ENCODE measurements around the gene CHPF.
A peak's percentile ranks its signal among the peaks of the same experiment; 100 is the strongest.

The CHPF gene

GRCh38 chr2:219567131-219567530 is 23.5 kb upstream of the CHPF start:
- DNase-seq (ENCODE audit: low read depth) = no peak

GRCh38 chr2:219566640-219567039 is 23.0 kb upstream of the CHPF start:
- DNase-seq (ENCODE audit: low read depth) = no peak

- no peak for DNase-seq (ENCODE audit: low read depth)
These were observed 21.8 kb upstream of the CHPF start for GRCh38 chr2:219565130-219566080.

GRCh38 chr2:219563271-219563928 is 19.8 kb upstream of the CHPF start:
- no peak for DNase-seq (ENCODE audit: low read depth)

- DNase-seq (ENCODE audit: low read depth) = no peak
These were observed 18.7 kb upstream of the CHPF start for GRCh38 chr2:219562049-219563020.

GRCh38 chr2:219561179-219562048 is 17.8 kb upstream of the CHPF start:
- DNase-seq (ENCODE audit: low read depth) = no peak

GRCh38 chr2:219560893-219561178 is 17.2 kb upstream of the CHPF start:
- DNase-seq (ENCODE audit: low read depth) = no peak

GRCh38 chr2:219560037-219560892 is 16.7 kb upstream of the CHPF start:
- no peak for DNase-seq (ENCODE audit: low read depth)

- no peak for DNase-seq (ENCODE audit: low read depth)
These were observed 15.7 kb upstream of the CHPF start for GRCh38 chr2:219559156-219559915.

- DNase-seq (ENCODE audit: low read depth) = no peak
These were observed 14.5 kb upstream of the CHPF start for GRCh38 chr2:219557791-219558785.

- DNase-seq (ENCODE audit: low read depth) = no peak
These were observed 13.7 kb upstream of the CHPF start for GRCh38 chr2:219557320-219557719.

- DNase-seq (ENCODE audit: low read depth) = no peak
These were observed 12.8 kb upstream of the CHPF start for GRCh38 chr2:219556413-219556812.

- no peak for DNase-seq (ENCODE audit: low read depth)
These were observed 12.3 kb upstream of the CHPF start for GRCh38 chr2:219555956-219556355.

GRCh38 chr2:219554350-219554749 is 10.7 kb upstream of the CHPF start:
- DNase-seq (ENCODE audit: low read depth) = no peak

GRCh38 chr2:219553463-219553963 is 9.9 kb upstream of the CHPF start:
- DNase-seq (ENCODE audit: low read depth) = no peak

- no peak for DNase-seq (ENCODE audit: low read depth)
These were observed 9.5 kb upstream of the CHPF start for GRCh38 chr2:219553168-219553417.

- DNase-seq (ENCODE audit: low read depth) = peak; percentile 75
These were observed 9.0 kb upstream of the CHPF start for GRCh38 chr2:219552382-219553167.

Measured in activated T-cell treated with anti-CD3 and anti-CD28 coated beads for 1 hour (primary cell).